ENCODE data around the gene SGCA.

DNA sequence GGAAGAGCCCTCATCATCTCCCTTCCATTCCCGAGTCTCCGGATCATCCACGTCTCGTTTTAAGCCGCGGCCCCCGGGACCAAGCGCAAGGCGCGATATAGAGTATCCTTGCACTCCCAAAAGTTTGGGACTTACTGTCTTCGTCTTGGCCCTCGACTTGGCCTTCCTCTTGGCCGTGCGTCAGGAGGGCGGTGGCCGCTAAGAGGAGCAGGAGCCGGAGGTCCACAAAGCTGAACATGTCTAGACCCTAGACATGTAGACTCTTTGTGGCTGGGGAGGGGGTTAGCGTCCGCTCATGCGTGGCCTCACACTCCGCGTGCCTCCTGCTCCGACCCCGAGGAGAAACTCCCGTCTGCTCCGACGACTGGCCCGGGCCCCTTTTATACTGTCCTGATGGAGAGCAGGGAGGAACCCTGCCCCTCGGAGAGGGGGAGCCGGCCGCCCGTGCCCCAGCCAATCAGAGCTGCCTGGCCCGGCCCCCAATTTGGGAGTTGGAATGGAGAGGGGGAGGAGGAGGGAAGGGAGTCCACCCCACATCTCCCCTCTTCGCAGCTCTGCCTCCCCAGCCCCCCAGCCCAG, 35.6 kb downstream of the SGCA start, which contains the start of gene COL1A1:
- TF ChIP-seq, protein P1, sequence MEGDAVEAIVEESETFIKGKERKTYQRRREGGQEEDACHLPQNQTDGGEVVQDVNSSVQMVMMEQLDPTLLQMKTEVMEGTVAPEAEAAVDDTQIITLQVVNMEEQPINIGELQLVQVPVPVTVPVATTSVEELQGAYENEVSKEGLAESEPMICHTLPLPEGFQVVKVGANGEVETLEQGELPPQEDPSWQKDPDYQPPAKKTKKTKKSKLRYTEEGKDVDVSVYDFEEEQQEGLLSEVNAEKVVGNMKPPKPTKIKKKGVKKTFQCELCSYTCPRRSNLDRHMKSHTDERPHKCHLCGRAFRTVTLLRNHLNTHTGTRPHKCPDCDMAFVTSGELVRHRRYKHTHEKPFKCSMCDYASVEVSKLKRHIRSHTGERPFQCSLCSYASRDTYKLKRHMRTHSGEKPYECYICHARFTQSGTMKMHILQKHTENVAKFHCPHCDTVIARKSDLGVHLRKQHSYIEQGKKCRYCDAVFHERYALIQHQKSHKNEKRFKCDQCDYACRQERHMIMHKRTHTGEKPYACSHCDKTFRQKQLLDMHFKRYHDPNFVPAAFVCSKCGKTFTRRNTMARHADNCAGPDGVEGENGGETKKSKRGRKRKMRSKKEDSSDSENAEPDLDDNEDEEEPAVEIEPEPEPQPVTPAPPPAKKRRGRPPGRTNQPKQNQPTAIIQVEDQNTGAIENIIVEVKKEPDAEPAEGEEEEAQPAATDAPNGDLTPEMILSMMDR (conservative IDR thresholded peaks at IDR 0.05; ENCODE audit: low read length): no peak
- TF ChIP-seq EZH2phosphoT487 (IDR thresholded peaks at IDR 0.05; ENCODE audit: borderline replicate concordance, low read depth, low read length): no peak
